GM18517 (cell line): ENCODE data around the gene CMTM2.
"Not testable (repeated sequence)": the region's sequence is repeated elsewhere in the genome, so short reads cannot be mapped to it uniquely, and the experiment has no call there.

Experiments used
- ATAC-seq: cut with Tn5 transposase; IDR thresholded peaks from one replicate; pipeline ENCODE4 v1.9.1; 2021; ENCODE audit warnings: mild to moderate bottlenecking, moderate library complexity; ENCODE audit not compliant: unreplicated experiment

The CMTM2 gene

GRCh38 chr16:66605177-66605978 lies 26.1 kb downstream of the CMTM2 start:
- no peak for ATAC-seq

DNA sequence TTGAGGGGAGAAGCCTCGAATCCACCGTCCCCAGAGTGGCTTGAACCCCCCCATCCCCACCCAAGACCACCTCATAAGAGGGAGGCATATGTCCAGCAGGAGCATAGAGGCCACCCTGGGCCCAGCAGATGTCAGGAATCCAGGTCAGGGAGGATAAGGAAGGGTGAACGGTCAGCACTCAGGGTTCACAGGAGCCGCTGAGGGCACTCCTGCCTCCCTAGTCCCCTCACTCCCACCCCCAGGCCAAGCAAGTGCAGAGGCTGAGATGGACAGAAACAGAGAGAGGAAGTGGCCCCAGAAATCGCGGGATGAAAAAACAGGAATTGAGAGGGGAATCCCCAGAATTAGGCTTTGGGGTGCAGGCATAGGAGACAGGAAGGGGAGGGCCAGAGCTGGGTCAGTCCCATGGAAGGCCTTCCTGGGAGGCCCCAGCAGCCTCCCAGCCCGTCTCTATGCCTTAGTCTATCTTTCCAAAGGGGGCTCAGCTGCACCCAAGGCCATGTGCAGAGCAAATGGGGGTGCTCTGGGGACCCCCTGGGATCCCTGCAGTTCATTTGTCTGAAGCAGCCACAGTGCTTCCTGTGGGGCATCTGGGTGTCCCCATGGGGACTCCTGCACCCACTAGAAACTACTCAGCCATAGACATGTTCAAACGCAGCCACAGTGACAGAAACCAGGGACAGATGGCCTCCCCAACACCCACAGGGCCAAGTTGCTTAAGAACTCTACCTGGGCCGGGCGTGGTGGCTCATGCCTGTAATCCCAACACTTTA lies 26.9 kb downstream of the CMTM2 start:
- ATAC-seq: peak; percentile 61

DNA sequence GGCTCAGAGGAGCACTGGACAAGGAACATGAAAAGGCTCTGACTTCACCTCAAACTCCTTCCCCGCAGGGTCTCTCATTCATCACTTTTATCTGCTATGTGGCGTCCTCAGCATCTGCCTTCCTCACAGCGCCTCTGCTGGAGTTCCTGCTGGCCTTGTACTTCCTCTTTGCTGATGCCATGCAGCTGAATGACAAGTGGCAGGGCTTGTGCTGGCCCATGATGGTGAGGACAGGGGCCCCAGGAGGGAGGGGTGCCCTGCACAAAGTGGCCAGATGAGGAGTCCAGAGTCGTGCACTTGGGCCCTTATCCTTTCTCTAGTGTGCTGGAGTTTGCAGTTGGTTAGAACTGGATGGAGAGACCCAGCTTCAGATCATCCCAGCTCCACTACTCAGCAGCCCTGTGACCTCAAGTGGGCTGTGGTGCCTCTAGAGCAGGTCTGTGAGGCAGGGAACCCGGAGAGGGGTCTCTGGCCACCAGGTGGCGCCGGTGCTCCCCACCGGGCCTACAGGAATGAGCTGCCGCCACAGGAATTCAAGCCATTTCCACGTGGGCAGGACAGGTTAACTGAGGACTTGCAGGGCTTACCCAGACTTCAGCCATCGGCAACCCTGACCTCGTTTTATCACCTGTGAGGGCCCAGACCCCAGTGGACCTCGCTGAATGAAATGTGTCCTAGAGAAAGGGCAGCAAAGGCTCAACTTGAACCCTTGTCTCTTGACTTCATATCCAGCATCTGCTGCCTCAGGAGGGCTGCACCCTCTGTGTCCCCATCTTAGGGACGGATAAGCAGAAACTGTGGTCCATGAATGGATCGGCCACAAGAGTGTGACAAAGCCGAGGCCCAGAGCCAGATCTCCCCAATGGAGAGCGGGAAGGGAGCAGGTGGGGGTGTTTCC lies 29.2 kb downstream of the CMTM2 start:
- no peak for ATAC-seq

DNA sequence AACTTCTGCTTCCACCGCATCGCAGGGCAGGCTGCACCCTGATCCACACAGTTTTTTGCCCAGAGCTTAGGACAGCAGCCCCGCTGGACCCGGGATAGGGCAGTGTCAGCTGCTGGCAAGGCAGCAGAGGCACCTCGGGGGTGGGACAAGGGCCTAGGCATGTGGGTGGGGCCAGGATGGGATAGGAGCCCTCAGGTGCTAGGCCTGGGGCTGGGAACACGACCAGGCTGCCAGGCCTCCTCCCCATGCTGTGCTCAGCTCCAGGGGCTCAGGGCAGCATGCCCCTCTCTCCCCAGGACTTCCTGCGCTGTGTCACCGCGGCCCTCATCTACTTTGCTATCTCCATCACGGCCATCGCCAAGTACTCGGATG lies 29.9 kb downstream of the CMTM2 start:
- no peak for ATAC-seq

DNA sequence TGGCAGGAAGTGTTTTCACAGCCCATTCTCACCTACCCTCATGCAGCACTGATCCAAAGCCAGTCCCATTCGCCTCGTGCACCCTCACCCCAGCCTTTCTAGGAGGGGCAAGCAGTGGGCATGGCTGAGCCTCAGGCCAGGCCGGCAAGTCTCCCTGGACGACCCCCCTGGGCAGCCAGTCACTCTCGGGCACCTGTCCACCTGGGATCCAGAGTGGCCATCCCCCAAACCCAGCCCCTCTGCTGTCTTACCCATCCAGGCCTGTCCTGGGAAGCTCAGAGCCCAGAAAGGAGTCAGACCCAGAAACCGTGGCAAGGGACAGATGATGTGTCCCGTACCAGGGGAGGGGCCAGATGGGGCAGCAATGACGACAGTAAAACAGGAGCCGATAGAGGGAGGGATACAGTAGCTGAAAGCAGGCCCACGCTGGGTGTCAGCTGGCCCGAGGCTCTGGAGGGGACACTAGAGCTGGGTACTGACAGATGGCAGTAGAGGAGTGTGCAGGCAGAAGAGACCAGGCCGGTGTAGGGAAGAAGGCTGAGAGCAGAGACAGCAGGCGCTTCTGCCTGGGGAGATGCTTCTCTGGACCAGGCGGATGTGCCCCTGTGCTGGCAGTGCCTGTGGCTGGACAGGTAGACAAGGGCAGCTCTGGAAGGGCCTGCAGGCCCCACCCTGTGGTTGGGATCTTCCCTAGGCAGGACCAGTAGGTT lies 31.0 kb downstream of the CMTM2 start:
- ATAC-seq: no peak

DNA sequence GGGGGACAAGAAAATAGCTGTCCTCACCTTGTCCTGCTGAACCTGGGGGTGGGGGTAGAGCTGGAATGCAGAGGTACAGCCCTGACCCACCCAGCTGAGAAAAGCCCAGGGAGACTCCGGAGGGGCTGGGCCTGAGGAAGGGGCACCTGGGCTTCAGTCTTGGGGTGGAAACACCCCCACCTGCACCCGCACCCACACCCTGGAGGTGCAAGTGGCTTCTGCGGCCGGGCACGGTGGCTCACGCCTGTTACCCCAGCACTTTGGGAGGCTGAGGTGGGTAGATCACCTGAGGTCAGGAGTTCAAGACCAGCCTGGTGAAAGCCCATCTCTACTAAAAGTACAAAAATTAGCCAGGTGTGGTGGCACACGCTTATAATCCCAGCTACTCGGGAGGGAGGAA lies 32.6 kb downstream of the CMTM2 start:
- ATAC-seq: not testable (repeated sequence)

GRCh38 chr16:66612422-66612821 lies 33.2 kb downstream of the CMTM2 start:
- ATAC-seq: no peak

GRCh38 chr16:66614161-66614802 lies 35.0 kb downstream of the CMTM2 start:
- ATAC-seq: no peak

DNA sequence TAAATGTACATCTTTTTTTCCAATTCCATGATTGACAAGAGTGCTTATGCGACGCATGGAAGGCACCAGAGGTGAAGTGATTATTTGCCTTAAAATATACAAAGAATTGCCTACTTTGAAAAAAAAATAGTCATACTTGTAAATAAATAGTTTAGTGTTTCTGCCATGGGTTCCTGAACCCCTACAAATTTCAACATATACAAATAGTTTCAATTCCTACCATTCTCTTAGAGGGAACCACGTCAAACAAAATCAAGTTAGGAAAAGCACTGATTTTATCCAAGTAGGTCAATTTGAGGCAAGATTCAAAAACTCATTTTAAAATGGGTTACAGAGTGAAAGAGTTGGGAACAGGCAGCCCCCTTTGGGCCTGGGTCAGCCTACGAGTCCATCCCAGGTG lies 36.9 kb downstream of the CMTM2 start:
- no peak for ATAC-seq

- no peak for ATAC-seq
These were observed 37.3 kb downstream of the CMTM2 start for GRCh38 chr16:66616592-66616991.

GRCh38 chr16:66617010-66617434 lies 37.8 kb downstream of the CMTM2 start:
- ATAC-seq: no peak

GRCh38 chr16:66617728-66618127 lies 38.5 kb downstream of the CMTM2 start:
- ATAC-seq: no peak

- ATAC-seq: no peak
These were observed 39.5 kb downstream of the CMTM2 start for GRCh38 chr16:66618588-66619375.

- ATAC-seq: no peak
These were observed 40.5 kb downstream of the CMTM2 start for GRCh38 chr16:66619534-66620428.

DNA sequence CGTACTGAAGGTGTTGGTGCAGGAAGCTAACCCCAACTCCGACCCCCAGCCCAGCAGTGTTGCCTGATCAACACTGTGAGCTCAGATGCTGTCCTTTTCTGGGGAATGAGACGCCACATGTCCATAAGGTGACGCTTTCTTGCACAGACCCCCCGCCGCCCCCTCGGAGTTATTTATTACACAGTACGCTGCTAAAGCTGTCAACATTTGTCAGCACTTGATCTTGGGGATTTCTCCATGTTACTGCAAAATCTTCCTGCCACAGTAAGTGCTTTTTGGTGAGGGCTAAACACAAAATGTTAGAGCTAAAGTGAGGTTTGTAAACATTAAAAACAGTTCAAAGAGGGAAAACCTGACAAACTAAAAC lies 41.1 kb downstream of the CMTM2 start:
- no peak for ATAC-seq

GRCh38 chr16:66621973-66622372 lies 42.7 kb downstream of the CMTM2 start:
- ATAC-seq: no peak

DNA sequence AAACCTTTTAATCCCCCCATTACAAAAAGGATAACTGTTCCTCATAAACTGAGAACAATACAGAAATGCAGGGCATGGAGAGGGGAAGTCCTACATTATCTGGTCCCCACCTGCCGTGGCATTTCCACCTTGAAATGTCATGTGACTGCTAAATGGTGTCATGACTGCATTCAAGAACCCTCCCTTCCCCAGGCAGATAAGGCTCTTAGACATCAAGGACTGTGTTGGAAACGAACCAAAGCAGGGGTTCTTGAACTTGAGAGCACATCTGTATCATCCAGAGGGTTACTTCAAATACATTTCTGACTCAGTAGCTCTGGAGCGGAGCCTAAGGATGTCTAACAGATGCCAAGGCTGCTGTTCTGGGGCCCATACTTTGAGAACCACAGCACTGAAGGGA lies 43.6 kb downstream of the CMTM2 start:
- ATAC-seq: no peak

DNA sequence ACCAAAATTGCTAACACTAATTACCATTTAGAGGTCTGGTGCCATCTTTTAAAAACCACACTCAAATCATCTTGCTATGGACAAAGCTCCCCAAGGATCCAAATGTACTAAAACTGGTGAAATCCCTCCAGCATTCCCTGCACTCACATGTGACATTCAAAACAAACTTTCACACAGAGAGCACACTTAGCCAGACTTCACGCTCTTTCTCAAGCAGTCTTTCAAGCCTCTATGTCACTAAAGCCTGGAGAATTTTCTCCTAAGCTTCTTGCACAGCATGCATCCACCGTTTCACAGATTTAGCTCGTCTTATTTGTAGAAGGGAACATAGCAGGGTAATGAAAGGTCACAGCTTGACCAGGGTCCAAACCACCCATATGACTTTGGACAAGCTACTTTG lies 44.5 kb downstream of the CMTM2 start:
- ATAC-seq: no peak
